GM23338 (cell line): ENCODE data around the gene HACL1. TPM values are rescaled to one million over a fixed set of nuclear protein-coding genes. Genes with fewer than 3 reads are reported as not detected.

Source experiments
- ATAC-seq: fragments of 200-7000 bp; cut with Tn5 transposase; 3 replicates; pipeline ENCODE4 v1.9.1; 2020
- DNase-seq: peaks from one replicate; pipeline ENCODE4 v3.0.0-alpha.2; 2015; ENCODE audit warnings: low spot score
- H2AFZ ChIP-seq: fragments of 200-600 bp; sonication (generic); 2 replicates; pipeline ENCODE4 v1.8.0; 2016; ENCODE audit warnings: antibody characterized with exemption, mild to moderate bottlenecking, moderate library complexity
- H3F3A ChIP-seq: fragments of 200-600 bp; sonication (generic); replicated peaks from 2 replicates; pipeline ENCODE4 v1.8.0; 2017; ENCODE audit warnings: antibody characterized with exemption, mixed run types, low read depth
- H3K27ac ChIP-seq: fragments of 200-600 bp; sonication (generic); 2 replicates; pipeline ENCODE4 v1.6.1; 2016; ENCODE audit warnings: low read depth
- H3K27me3 ChIP-seq: fragments of 200-600 bp; sonication (generic); 2 replicates; pipeline ENCODE4 v1.8.0; 2016; ENCODE audit warnings: mild to moderate bottlenecking, mixed run types, moderate library complexity; ENCODE audit not compliant: insufficient read depth
- H3K36me3 ChIP-seq: fragments of 200-600 bp; sonication (generic); 2 replicates; pipeline ENCODE4 v1.8.0; 2016; ENCODE audit warnings: mild to moderate bottlenecking; ENCODE audit not compliant: insufficient read depth
- H3K4me1 ChIP-seq: fragments of 200-600 bp; sonication (generic); 2 replicates; pipeline ENCODE4 v1.8.0; 2016; ENCODE audit warnings: mild to moderate bottlenecking, moderate library complexity; ENCODE audit not compliant: insufficient read depth
- H3K4me2 ChIP-seq: fragments of 200-600 bp; sonication (generic); 2 replicates; pipeline ENCODE4 v1.7.1; 2017; ENCODE audit warnings: mixed run types
- H3K4me3 ChIP-seq: fragments of 200-600 bp; sonication (generic); 2 replicates; pipeline ENCODE4 v1.6.1; 2016; ENCODE audit warnings: mixed run types
- H3K79me2 ChIP-seq: fragments of 200-600 bp; sonication (generic); replicated peaks from 2 replicates; pipeline ENCODE4 v1.8.0; 2017; ENCODE audit warnings: mild to moderate bottlenecking; ENCODE audit not compliant: insufficient read depth
- H3K9me2 ChIP-seq: fragments of 200-600 bp; sonication (generic); 2 replicates; pipeline ENCODE4 v1.8.0; 2017; ENCODE audit not compliant: insufficient read depth
- H4K20me1 ChIP-seq: fragments of 200-600 bp; sonication (generic); replicated peaks from 2 replicates; pipeline ENCODE4 v1.8.0; 2017; ENCODE audit warnings: mild to moderate bottlenecking; ENCODE audit not compliant: insufficient read depth
- H3K27ac Mint-ChIP-seq: 2 replicates; pipeline ENCODE4 v1.8.0; 2020; ENCODE audit warnings: inconsistent platforms, mild to moderate bottlenecking, moderate library complexity, mixed read lengths
- H3K27me3 Mint-ChIP-seq: 3 replicates; pipeline ENCODE4 v1.8.0; 2022; ENCODE audit warnings: low read depth, mild to moderate bottlenecking, moderate library complexity, mixed read lengths, inconsistent platforms; ENCODE audit not compliant: insufficient read depth, poor library complexity
- H3K36me3 Mint-ChIP-seq: 3 replicates; pipeline ENCODE4 v1.8.0; 2021; ENCODE audit warnings: low read depth, mild to moderate bottlenecking, inconsistent platforms, moderate library complexity, mixed read lengths
- H3K4me1 Mint-ChIP-seq: 3 replicates; pipeline ENCODE4 v1.8.0; 2020; ENCODE audit warnings: mild to moderate bottlenecking, inconsistent platforms, mixed read lengths
- H3K4me3 Mint-ChIP-seq: 3 replicates; pipeline ENCODE4 v1.8.0; 2021; ENCODE audit warnings: moderate library complexity, mild to moderate bottlenecking, inconsistent platforms, mixed read lengths
- H3K9me3 Mint-ChIP-seq: 3 replicates; pipeline ENCODE4 v1.8.0; 2020; ENCODE audit warnings: moderate library complexity, mild to moderate bottlenecking, inconsistent platforms, mixed read lengths
- CTCF ChIP-seq, 2 experiments: fragments of 200-600 bp in 1 of 2; sonication (generic) in 1 of 2; conservative IDR thresholded peaks; 2 replicates each; pipeline versions ENCODE4 v1.5.1 to v1.6.1; 2016 to 2017; ENCODE audit warnings: antibody characterized with exemption in 2 of 2, low read depth in 2 of 2, mild to moderate bottlenecking in 2 of 2, moderate library complexity in 1 of 2
- ZNF462 ChIP-seq: fragments of 250-450 bp; sonication (Bioruptor Pico); IDR thresholded peaks from 2 replicates; pipeline ENCODE4 v1.5.0; 2020; ENCODE audit warnings: mild to moderate bottlenecking, moderate library complexity
- polyA plus RNA-seq: library from polyadenylated mRNA; unstranded; fragments of >200 nt; fragmentation: Nextera tagmentation; extraction: Ambion mirVana; gene quantifications from 2 replicates; pipeline ENCODE4 v1.2.1, GENCODE V29; 2016
- total RNA-seq: library from RNA; depleted of rRNA; stranded (reverse); fragments of >200 nt; shearing (Covaris generic); gene quantifications from 2 replicates; pipeline ENCODE4 v1.2.3, GENCODE V29; 2014

The HACL1 gene
- total and polyA plus RNA-seq, 2 experiments from 2014 or later, result 19.6 to 33.5 TPM

GRCh38 chr3:15646851-15647511 lies 45.6 kb upstream of the HACL1 start:
- H3K4me1 Mint-ChIP-seq, result peaks cover 18% of the 10 kb centered on the region
- Histone ChIP-seq H4K20me1 (0 out of 2 replicates have a peak, but pooled peaks cover 3% of the 10 kb centered on the region), H3K79me2 (no peaks in the 10 kb centered on the region), H3K36me3 (peaks cover 4% of the 10 kb centered on the region; the same call in 1 of the 2 replicates), H3F3A (no peaks in the 10 kb centered on the region), H2AFZ (no peak overlapping the region), H3K27me3 (no peaks in the 10 kb centered on the region), H3K27ac (no peak overlapping the region), H3K4me3 (no peak overlapping the region), H3K9me2 (peaks cover 17% of the 10 kb centered on the region; the same call in 1 of the 2 replicates), H3K4me2 (no peak overlapping the region), H3K4me1 (peaks cover 9% of the 10 kb centered on the region; the same call in 1 of the 2 replicates)
- DNase-seq (no peak), ATAC-seq (peak; percentile 28; the same call in 2 of the 3 replicates)
- no peaks in the 10 kb centered on the region; the same call in 1 of the 3 replicates for H3K9me3 Mint-ChIP-seq
- peaks cover 32% of the 10 kb centered on the region for H3K36me3 Mint-ChIP-seq
- H3K4me3 Mint-ChIP-seq, result no peak overlapping the region
- H3K27ac Mint-ChIP-seq, result no peak overlapping the region
- TF ChIP-seq CTCF (conservative IDR thresholded peaks at IDR 0.05; ENCODE audit: low read depth in 2 of 2) (no peak), ZNF462 (CRISPR knock-in tag) (0 out of 2 replicates have a peak, but pooled peaks have one; percentile 21)
- H3K27me3 Mint-ChIP-seq, result peaks cover 2% of the 10 kb centered on the region
